Loucy (cell line): ENCODE results near the gene EGLN2.

ENCODE experiments used
- EZH2phosphoT487 ChIP-seq: fragments of 200-600 bp; IDR thresholded peaks from 2 replicates; pipeline ENCODE4 v1.6.1; 2018; ENCODE audit warnings: antibody characterized with exemption, mild to moderate bottlenecking, moderate library complexity, borderline replicate concordance
- TF ChIP-seq, protein P1 (sequence below): fragments of 200-600 bp; sonication (generic); conservative IDR thresholded peaks from 2 replicates; pipeline ENCODE4 v1.5.1; 2014; ENCODE audit warnings: mild to moderate bottlenecking, antibody characterized with exemption, low read length

GRCh38 chr19:40781140-40781539 lies 17.9 kb upstream of the EGLN2 start:
- TF ChIP-seq, protein P1, sequence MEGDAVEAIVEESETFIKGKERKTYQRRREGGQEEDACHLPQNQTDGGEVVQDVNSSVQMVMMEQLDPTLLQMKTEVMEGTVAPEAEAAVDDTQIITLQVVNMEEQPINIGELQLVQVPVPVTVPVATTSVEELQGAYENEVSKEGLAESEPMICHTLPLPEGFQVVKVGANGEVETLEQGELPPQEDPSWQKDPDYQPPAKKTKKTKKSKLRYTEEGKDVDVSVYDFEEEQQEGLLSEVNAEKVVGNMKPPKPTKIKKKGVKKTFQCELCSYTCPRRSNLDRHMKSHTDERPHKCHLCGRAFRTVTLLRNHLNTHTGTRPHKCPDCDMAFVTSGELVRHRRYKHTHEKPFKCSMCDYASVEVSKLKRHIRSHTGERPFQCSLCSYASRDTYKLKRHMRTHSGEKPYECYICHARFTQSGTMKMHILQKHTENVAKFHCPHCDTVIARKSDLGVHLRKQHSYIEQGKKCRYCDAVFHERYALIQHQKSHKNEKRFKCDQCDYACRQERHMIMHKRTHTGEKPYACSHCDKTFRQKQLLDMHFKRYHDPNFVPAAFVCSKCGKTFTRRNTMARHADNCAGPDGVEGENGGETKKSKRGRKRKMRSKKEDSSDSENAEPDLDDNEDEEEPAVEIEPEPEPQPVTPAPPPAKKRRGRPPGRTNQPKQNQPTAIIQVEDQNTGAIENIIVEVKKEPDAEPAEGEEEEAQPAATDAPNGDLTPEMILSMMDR, result no peak
- no peak for TF ChIP-seq EZH2phosphoT487
